ENCODE results near the gene PLA2G2F. TPM values are rescaled to one million over a fixed set of nuclear protein-coding genes. Genes with fewer than 3 reads are reported as not detected.

Gene PLA2G2F
- total and polyA plus RNA-seq, 2 of the 13 experiments (the other 11 are each of a cell fraction or from before 2014, with no cell fraction given) = not detected

DNA sequence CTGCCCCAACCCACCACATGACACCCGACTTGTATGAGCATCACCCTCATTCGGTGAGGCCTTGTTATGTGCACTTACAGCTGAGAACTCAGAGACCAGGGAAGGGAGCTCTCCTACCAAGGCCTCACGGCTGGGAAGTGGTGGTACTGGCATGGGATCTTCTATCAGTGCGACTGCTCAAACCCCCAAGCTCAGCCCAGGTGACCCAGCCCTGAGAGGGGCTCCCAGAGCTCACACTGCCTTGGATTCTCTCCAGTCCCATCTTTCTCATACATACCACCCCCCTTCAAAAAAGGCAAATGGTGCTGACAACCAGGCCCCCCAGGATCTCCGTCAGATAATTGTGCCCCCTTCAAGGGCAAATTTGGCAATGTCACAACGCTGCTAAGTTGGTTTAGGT is 777 bp upstream of the PLA2G2F start:
- DNase-seq (ENCODE audit: low spot score) (no peak), ATAC-seq (no peak), FAIRE-seq (no peak)
- Histone ChIP-seq H4K20me1 (ENCODE audit: insufficient read depth, low read length) (no peaks in the 10 kb centered on the region), H3K4me3 (replicated peaks in 1 of 3; ENCODE audit: insufficient read depth in 1 of 3, low read depth in 2 of 3, low read length in 3 of 3) (no peak overlapping the region), H3K4me1 (ENCODE audit: insufficient read depth, low read length) (no peaks in the 10 kb centered on the region), H3K27me3 (ENCODE audit: control insufficient read depth in 1 of 2, insufficient read depth in 2 of 2, low read length in 2 of 2) (peaks cover 2 to 21% of the 10 kb centered on the region in 2 experiments; a peak in 3 of 5 replicates), H3K4me2 (ENCODE audit: low read depth, low read length) (no peak overlapping the region), H3K79me2 (ENCODE audit: insufficient read depth, low read length) (no peaks in the 10 kb centered on the region), H3K9ac (ENCODE audit: insufficient read depth, low read depth, low read length) (no peak overlapping the region), H3K36me3 (replicated peaks in 1 of 2; ENCODE audit: control insufficient read depth in 1 of 2, insufficient read depth in 2 of 2, low read length in 2 of 2) (no peaks in the 10 kb centered on the region), H3K27ac (ENCODE audit: extremely low read length, insufficient read depth, low read length) (no peak overlapping the region), H3K9me3 (ENCODE audit: low read length) (no peaks in the 10 kb centered on the region), H2AFZ (ENCODE audit: low read length) (no peak overlapping the region)
- BruUV-seq (replicated peaks) = no TSS peak
- intact Hi-C loops (cut with micrococcal nuclease; ENCODE audit: unreplicated experiment) = no loop called here
- ChIA-PET POLR2A (no interaction called here), CTCF (ENCODE audit: low intra/inter-chr PET ratio, low total read pairs) (no interaction called here)
- no peak for TF ChIP-seq ZNF354B (CRISPR knock-in tag; IDR thresholded peaks at IDR 0.05)
- TF ChIP-seq ATRX (CRISPR knock-in tag; IDR thresholded peaks at IDR 0.05; ENCODE audit: borderline replicate concordance) = no peak
- no peak for TF ChIP-seq CCAR2 (optimal IDR thresholded peaks at IDR 0.05; ENCODE audit: low read depth, low read length)
- TF ChIP-seq NR2C2 (CRISPR knock-in tag; IDR thresholded peaks at IDR 0.05; ENCODE audit: borderline replicate concordance) = no peak
- no peak for TF ChIP-seq ZNF652 (CRISPR knock-in tag; IDR thresholded peaks at IDR 0.05; ENCODE audit: borderline replicate concordance, low read depth)
- no peak for TF ChIP-seq HDAC6 (IDR thresholded peaks at IDR 0.05; ENCODE audit: low read depth, low read length)
- TF ChIP-seq, protein P1, sequence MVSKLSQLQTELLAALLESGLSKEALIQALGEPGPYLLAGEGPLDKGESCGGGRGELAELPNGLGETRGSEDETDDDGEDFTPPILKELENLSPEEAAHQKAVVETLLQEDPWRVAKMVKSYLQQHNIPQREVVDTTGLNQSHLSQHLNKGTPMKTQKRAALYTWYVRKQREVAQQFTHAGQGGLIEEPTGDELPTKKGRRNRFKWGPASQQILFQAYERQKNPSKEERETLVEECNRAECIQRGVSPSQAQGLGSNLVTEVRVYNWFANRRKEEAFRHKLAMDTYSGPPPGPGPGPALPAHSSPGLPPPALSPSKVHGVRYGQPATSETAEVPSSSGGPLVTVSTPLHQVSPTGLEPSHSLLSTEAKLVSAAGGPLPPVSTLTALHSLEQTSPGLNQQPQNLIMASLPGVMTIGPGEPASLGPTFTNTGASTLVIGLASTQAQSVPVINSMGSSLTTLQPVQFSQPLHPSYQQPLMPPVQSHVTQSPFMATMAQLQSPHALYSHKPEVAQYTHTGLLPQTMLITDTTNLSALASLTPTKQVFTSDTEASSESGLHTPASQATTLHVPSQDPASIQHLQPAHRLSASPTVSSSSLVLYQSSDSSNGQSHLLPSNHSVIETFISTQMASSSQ (IDR thresholded peaks at IDR 0.05; ENCODE audit: low read depth) = no peak
- TF ChIP-seq, protein P1 (CRISPR knock-in tag; IDR thresholded peaks at IDR 0.05; ENCODE audit: borderline replicate concordance) = no peak
- TF ChIP-seq PITX1 (CRISPR knock-in tag; IDR thresholded peaks at IDR 0.05) = no peak
- in situ Hi-C loops (cut with HindIII; ENCODE audit: extremely low pct_ligation_motif_present, low pct_unique_long_range_greater_than_20kb) = no loop called here
- 40% methylated on average over 6 of the region's 6 CpGs for WGBS (ENCODE audit: low lambda C conversion rate)
